Measurements from ENCODE around the gene ADAMTS10. TPM values are rescaled to one million over a fixed set of nuclear protein-coding genes. Genes with fewer than 3 reads are reported as not detected.
"Not testable (repeated sequence)": the region's sequence is repeated elsewhere in the genome, so short reads cannot be mapped to it uniquely, and the experiment has no call there.

Gene ADAMTS10
- total RNA-seq, 1 experiment from 2014 or later, result 10.2 TPM

DNA sequence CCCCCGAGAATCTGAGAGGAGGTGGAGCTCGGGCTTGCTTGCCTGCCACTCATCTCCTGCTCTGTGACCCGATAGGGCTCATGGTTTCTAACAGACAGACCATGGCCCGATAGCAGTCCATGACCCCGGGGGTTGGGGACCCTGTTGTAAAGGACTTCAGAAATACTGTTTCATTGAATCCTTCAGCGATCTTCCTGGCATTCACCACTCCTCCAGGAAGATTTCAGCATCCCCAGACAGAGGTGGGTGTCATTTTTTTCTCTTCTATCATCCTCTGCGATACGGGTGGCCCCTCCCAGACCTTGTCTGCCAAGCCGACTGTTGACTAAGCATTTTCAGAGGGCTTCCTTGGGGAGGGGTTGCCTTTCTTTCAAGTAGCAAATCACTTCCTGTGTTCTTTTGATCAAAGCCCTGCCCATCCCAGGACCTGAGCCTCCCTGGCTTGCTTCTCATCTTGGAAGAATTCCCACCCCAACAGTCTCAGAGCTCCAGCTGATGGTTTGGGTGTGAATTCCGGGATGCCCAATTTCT, 35.0 kb downstream of the ADAMTS10 start:
- Histone ChIP-seq H3K27ac (ENCODE audit: low read depth, low read length) (no peak overlapping the region), H3K9ac (ENCODE audit: low read length) (no peak overlapping the region), H2AFZ (ENCODE audit: low read depth, low read length, poor library complexity, severe bottlenecking) (no peak overlapping the region), H3K27me3 (ENCODE audit: insufficient read depth, low read length) (peaks cover 7% of the 10 kb centered on the region; the same call in 1 of the 2 replicates), H3K79me2 (ENCODE audit: insufficient read depth, low read length) (no peaks in the 10 kb centered on the region), H3K4me3 (replicated peaks in 1 of 2; ENCODE audit: low read depth in 1 of 2, low read length in 2 of 2) (no peak overlapping the region), H3K9me2 (ENCODE audit: insufficient read depth) (no peaks in the 10 kb centered on the region), H3K9me3 (ENCODE audit: control insufficient read depth in 1 of 2, insufficient read depth in 1 of 2, low read depth in 1 of 2, low read length in 2 of 2) (no peaks in the 10 kb centered on the region), H3K4me1 (ENCODE audit: control insufficient read depth in 1 of 2, insufficient read depth in 2 of 2, low read length in 2 of 2) (peaks cover 17 to 31% of the 10 kb centered on the region in 2 experiments), H3K36me3 (ENCODE audit: control insufficient read depth in 1 of 2, insufficient read depth in 2 of 2, low read length in 2 of 2) (no peaks in the 10 kb centered on the region), H3K4me2 (ENCODE audit: low read length) (peak overlapping the region; percentile 47), H4K20me1 (ENCODE audit: insufficient read depth) (no peaks in the 10 kb centered on the region)
- intact Hi-C loops (cut with micrococcal nuclease), result loop anchor here (5.0 to 10.0 kb wide), 2 partner anchors 223 to 311 kb away; no protein-coding TSS in a partner anchor
- ChIA-PET CTCF (no interaction called here), POLR2A (interaction anchor here (0.6 kb wide), 1 partner anchor 239 kb away, joined by 4 read pairs; no protein-coding TSS in a partner anchor), RAD21 (ENCODE audit: low non-redundant PET in 1 of 2, low total read pairs in 2 of 2, uncharacterized antibody in 2 of 2, unreplicated experiment in 2 of 2) (no interaction called here)
- DNase-seq (ENCODE audit: low read depth, low spot score) (no peak), ATAC-seq (no peak)
- BruUV-seq (replicated peaks), result no TSS peak
- TF ChIP-seq CEBPB (IDR thresholded peaks at IDR 0.05; ENCODE audit: low read depth), result no peak
- TF ChIP-seq ATF3 (IDR thresholded peaks at IDR 0.05), result no peak
- no peak for TF ChIP-seq CTCF (IDR thresholded peaks at IDR 0.05 in 2 of 3, conservative IDR thresholded peaks at IDR 0.05 in 1 of 3; ENCODE audit: borderline replicate concordance in 1 of 3, insufficient read depth in 1 of 3, low read depth in 2 of 3, low read length in 2 of 3)
- no peak for TF ChIP-seq POLR2AphosphoS5 (IDR thresholded peaks at IDR 0.05; ENCODE audit: low read depth, low read length)
- no peak for TF ChIP-seq REST (IDR thresholded peaks at IDR 0.05; ENCODE audit: low read depth)
- peak; percentile 68 for TF ChIP-seq TCF7L2 (IDR thresholded peaks at IDR 0.05; ENCODE audit: borderline replicate concordance, extremely low read depth, insufficient read depth, insufficient read length)
- TF ChIP-seq ZFX (IDR thresholded peaks at IDR 0.05), result no peak

DNA sequence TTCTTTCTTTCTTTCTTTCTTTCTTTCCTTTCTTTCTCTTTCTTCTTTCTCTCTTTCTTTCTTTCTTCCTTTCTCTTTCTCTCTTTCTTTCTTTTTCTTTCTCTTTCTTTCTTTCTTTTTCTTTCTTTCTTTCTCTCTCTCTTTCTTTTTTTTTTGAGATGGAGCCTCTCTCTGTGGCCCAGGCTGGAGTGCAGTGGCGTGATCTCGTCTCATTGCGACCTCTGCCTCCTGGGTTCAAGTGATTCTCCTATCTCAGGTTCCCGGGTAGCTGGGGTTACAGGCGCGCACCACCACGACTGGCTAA, 35.9 kb downstream of the ADAMTS10 start:
- RAD21 ChIA-PET (ENCODE audit: low non-redundant PET in 1 of 2, low total read pairs in 2 of 2, uncharacterized antibody in 2 of 2, unreplicated experiment in 2 of 2); H3K9me2 ChIP-seq (ENCODE audit: insufficient read depth); CTCF ChIA-PET; POLR2A ChIA-PET; H3K79me2 ChIP-seq (ENCODE audit: insufficient read depth, low read length); H3K27ac ChIP-seq (ENCODE audit: low read depth, low read length); BruUV-seq (replicated peaks); H3K4me3 ChIP-seq (replicated peaks in 1 of 2; ENCODE audit: low read depth in 1 of 2, low read length in 2 of 2); H3K36me3 ChIP-seq (ENCODE audit: control insufficient read depth in 1 of 2, insufficient read depth in 2 of 2, low read length in 2 of 2); DNase-seq (ENCODE audit: low read depth, low spot score); H4K20me1 ChIP-seq (ENCODE audit: insufficient read depth); H2AFZ ChIP-seq (ENCODE audit: low read depth, low read length, poor library complexity, severe bottlenecking); H3K9me3 ChIP-seq (ENCODE audit: control insufficient read depth in 1 of 2, insufficient read depth in 1 of 2, low read depth in 1 of 2, low read length in 2 of 2); H3K27me3 ChIP-seq (ENCODE audit: insufficient read depth, low read length); H3K4me2 ChIP-seq (ENCODE audit: low read length); H3K9ac ChIP-seq (ENCODE audit: low read length); ATAC-seq: not testable (repeated sequence)
- H3K4me1 ChIP-seq (ENCODE audit: control insufficient read depth in 1 of 2, insufficient read depth in 2 of 2, low read length in 2 of 2), result peaks cover 10 to 27% of the 10 kb centered on the region in 2 experiments
- intact Hi-C loops (cut with micrococcal nuclease), result loop anchor here (10.0 kb wide), 1 partner anchor 310 kb away; no protein-coding TSS in a partner anchor
